HepG2 (cell line): ENCODE data around the gene ZNF561. TPM values are rescaled to one million over a fixed set of nuclear protein-coding genes. Genes with fewer than 3 reads are reported as not detected.

Experiments
- ATAC-seq: fragments of 200-7000 bp; cut with Tn5 transposase; 3 replicates; pipeline ENCODE4 v1.9.1; 2020; ENCODE audit warnings: mild to moderate bottlenecking, moderate library complexity
- BruUV-seq: library from RNA; stranded (reverse); fragments of 400-500 nt; replicated peaks from 2 replicates; lab custom pipeline; 2021; lab: Mats Ljungman, UMichigan
- CTCF ChIA-PET: fragments of 300-600 bp; formaldehyde crosslinking; extraction: SDS; loops from one replicate; lab custom pipeline; 2021; ENCODE audit warnings: low total read pairs, inconsistent platforms, low intra/inter-chr PET ratio; lab: Yijun Ruan, JAX
- POLR2A ChIA-PET: fragments of 350-600 bp; sonication (Branson Sonifier 250); formaldehyde crosslinking; loops from one replicate; lab custom pipeline; 2020; ENCODE audit warnings: antibody characterized with exemption, inconsistent platforms; lab: Yijun Ruan, JAX
- DNase-seq: peaks from one replicate; pipeline ENCODE4 v3.0.0-alpha.2; 2015; ENCODE audit warnings: low spot score
- FAIRE-seq: peaks from 3 replicates; lab custom pipeline; 2011; peaks lifted over from hg19 to GRCh38; lab: Jason Lieb, UNC
- H2AFZ ChIP-seq: one replicate; pipeline ENCODE4 v1.6.1; 2011; ENCODE audit warnings: low read length, inconsistent platforms
- H3K27ac ChIP-seq: fragments of 300-600 bp; 3 replicates; pipeline ENCODE4 v1.8.0; 2011; ENCODE audit warnings: mixed run types, mild to moderate bottlenecking, mixed read lengths, low read length, inconsistent platforms; ENCODE audit not compliant: insufficient read depth; ENCODE audit errors: extremely low read length
- H3K27me3 ChIP-seq, 2 experiments: fragments of 200-600 bp in 1 of 2; 2 replicates in 1 of 2; 3 replicates in 1 of 2; pipeline versions ENCODE4 v1.6.0 to v1.8.0; 2011; ENCODE audit warnings: low read length in 2 of 2, mild to moderate bottlenecking in 2 of 2, moderate library complexity in 2 of 2, inconsistent platforms in 1 of 2; ENCODE audit not compliant: insufficient read depth in 2 of 2, control insufficient read depth in 1 of 2
- H3K36me3 ChIP-seq, 2 experiments: fragments of 200-600 bp in 1 of 2; replicated peaks in 1 of 2; 2 replicates in 1 of 2; 3 replicates in 1 of 2; pipeline versions ENCODE4 v1.5.1 to v1.8.0; 2011; ENCODE audit warnings: low read length in 2 of 2, inconsistent platforms in 1 of 2; ENCODE audit not compliant: insufficient read depth in 2 of 2, control insufficient read depth in 1 of 2
- H3K4me1 ChIP-seq: 2 replicates; pipeline ENCODE4 v1.5.1; 2012; ENCODE audit warnings: low read length, inconsistent platforms; ENCODE audit not compliant: insufficient read depth
- H3K4me2 ChIP-seq: 2 replicates; pipeline ENCODE4 v1.6.0; 2011; ENCODE audit warnings: low read depth, low read length, inconsistent platforms
- H3K4me3 ChIP-seq, 3 experiments: fragments of 200-600 bp in 1 of 3; sonication (generic), shearing (Covaris generic) in 1 of 3; replicated peaks in 1 of 3; 2 replicates each; pipeline ENCODE4 v1.5.1; 2011 to 2016; ENCODE audit warnings: low read length in 3 of 3, inconsistent platforms in 2 of 3, low read depth in 2 of 3, mild to moderate bottlenecking in 2 of 3, control low read depth in 1 of 3, mixed read lengths in 1 of 3; ENCODE audit not compliant: insufficient read depth in 1 of 3
- H3K79me2 ChIP-seq: one replicate; pipeline ENCODE4 v1.6.1; 2011; ENCODE audit warnings: low read length, inconsistent platforms; ENCODE audit not compliant: insufficient read depth
- H3K9ac ChIP-seq: 2 replicates; pipeline ENCODE4 v1.6.0; 2011; ENCODE audit warnings: mild to moderate bottlenecking, low read depth, low read length, inconsistent platforms; ENCODE audit not compliant: insufficient read depth
- H3K9me3 ChIP-seq: 2 replicates; pipeline ENCODE4 v1.5.1; 2012; ENCODE audit warnings: mild to moderate bottlenecking, low read length
- H4K20me1 ChIP-seq: 2 replicates; pipeline ENCODE4 v1.6.0; 2011; ENCODE audit warnings: inconsistent platforms, mild to moderate bottlenecking, low read length, moderate library complexity; ENCODE audit not compliant: insufficient read depth
- ATF6 ChIP-seq: sonication (generic); formaldehyde crosslinking; conservative IDR thresholded peaks from 2 replicates; pipeline ENCODE4 v1.4.0; 2020; ENCODE audit warnings: missing genetic modification reagents
- ATM ChIP-seq: fragments of 450-650 bp; IDR thresholded peaks from 2 replicates; pipeline ENCODE4 v1.7.1; 2017; ENCODE audit warnings: mild to moderate bottlenecking, borderline replicate concordance
- BORCS8-MEF2B ChIP-seq: sonication (generic); formaldehyde crosslinking; IDR thresholded peaks from 2 replicates; pipeline ENCODE4 v1.8.0; 2022; ENCODE audit warnings: mild to moderate bottlenecking, missing genetic modification reagents
- CAMTA2 ChIP-seq: sonication (generic); formaldehyde crosslinking; IDR thresholded peaks from 2 replicates; pipeline ENCODE4 v1.4.0; 2020; ENCODE audit warnings: mild to moderate bottlenecking, missing genetic modification reagents, borderline replicate concordance
- ELF3 ChIP-seq: IDR thresholded peaks from 2 replicates; pipeline ENCODE4 v1.6.1; 2016; ENCODE audit warnings: missing genetic modification reagents, missing compliant biosample characterization
- FOXP4 ChIP-seq: sonication (generic); formaldehyde crosslinking; IDR thresholded peaks from 2 replicates; pipeline ENCODE4 v1.4.0; 2020; ENCODE audit warnings: missing genetic modification reagents
- JUNB ChIP-seq: sonication (generic); formaldehyde crosslinking; IDR thresholded peaks from 2 replicates; pipeline ENCODE4 v1.8.0; 2022; ENCODE audit warnings: missing genetic modification reagents, mild to moderate bottlenecking, borderline replicate concordance
- MAZ ChIP-seq, 2 experiments: sonication (generic) in 1 of 2; formaldehyde crosslinking in 1 of 2; IDR thresholded peaks; 2 replicates each; pipeline versions ENCODE4 v1.5.0 to v1.6.1; 2012 to 2020; ENCODE audit warnings: low read depth in 2 of 2, mild to moderate bottlenecking in 2 of 2, borderline replicate concordance in 1 of 2, improper control_type of control experiment in 1 of 2, low read length in 1 of 2, missing genetic modification reagents in 1 of 2, moderate library complexity in 1 of 2
- TEF ChIP-seq: sonication (generic); formaldehyde crosslinking; IDR thresholded peaks from 2 replicates; pipeline ENCODE4 v1.5.0; 2020; ENCODE audit warnings: missing genetic modification reagents
- ZNF136 ChIP-seq: sonication (generic); formaldehyde crosslinking; IDR thresholded peaks from 2 replicates; pipeline ENCODE4 v1.8.1; 2022; ENCODE audit warnings: low read depth, mild to moderate bottlenecking, moderate library complexity, missing genetic modification reagents
- ZNF260 ChIP-seq: sonication (generic); formaldehyde crosslinking; IDR thresholded peaks from 2 replicates; pipeline ENCODE4 v1.4.0; 2020; ENCODE audit warnings: missing genetic modification reagents, low read depth, mild to moderate bottlenecking, borderline replicate concordance
- ZNF281 ChIP-seq: sonication (generic); formaldehyde crosslinking; IDR thresholded peaks from 2 replicates; pipeline ENCODE4 v1.4.0; 2020; ENCODE audit warnings: missing genetic modification reagents, borderline replicate concordance
- ZNF333 ChIP-seq: sonication (generic); formaldehyde crosslinking; IDR thresholded peaks from 2 replicates; pipeline ENCODE4 v1.4.0; 2020; ENCODE audit warnings: mild to moderate bottlenecking, missing genetic modification reagents, borderline replicate concordance
- ZNF350 ChIP-seq: sonication (generic); formaldehyde crosslinking; IDR thresholded peaks from 2 replicates; pipeline ENCODE4 v1.4.0; 2020; ENCODE audit warnings: mild to moderate bottlenecking, low read depth, missing genetic modification reagents, borderline replicate concordance
- ZNF546 ChIP-seq: sonication (generic); formaldehyde crosslinking; conservative IDR thresholded peaks from 2 replicates; pipeline ENCODE4 v1.8.1; 2023; ENCODE audit warnings: mild to moderate bottlenecking, missing genetic modification reagents
- ZNF558 ChIP-seq: sonication (generic); formaldehyde crosslinking; IDR thresholded peaks from 2 replicates; pipeline ENCODE4 v1.9.0; 2022; ENCODE audit warnings: mild to moderate bottlenecking, missing genetic modification reagents, borderline replicate concordance
- ZNF782 ChIP-seq: sonication (generic); formaldehyde crosslinking; IDR thresholded peaks from 2 replicates; pipeline ENCODE4 v1.4.0; 2020; ENCODE audit warnings: missing genetic modification reagents, mild to moderate bottlenecking, borderline replicate concordance
- WGBS: methylation state at CpG from one replicate; pipeline ENCODE4 v1.1.6; 2017; ENCODE audit warnings: low lambda C conversion rate; 5-methylcytosine and 5-hydroxymethylcytosine counted together
- in situ Hi-C: cut with HindIII; loops from 2 replicates; pipeline ENCODE4 v1.10.0; 2017; ENCODE audit warnings: low pct_unique_long_range_greater_than_20kb; ENCODE audit not compliant: extremely low pct_ligation_motif_present
- intact Hi-C: fragments of 100-400 bp; cut with micrococcal nuclease; formaldehyde crosslinking; loops from one replicate; pipeline ENCODE4 v1.10.0; 2022; ENCODE audit not compliant: unreplicated experiment
- polyA plus RNA-seq, 8 experiments: library from polyadenylated mRNA; depleted of rRNA in 3 of 8; stranded (reverse) in 7 of 8; unstranded in 1 of 8; fragments of >200 nt; fragmentation: Illumina TruSeq in 4 of 8; extraction: Trizol in 4 of 8; gene quantifications; 2 replicates each; pipeline versions ENCODE4 v1.2.1 to v1.2.3, GENCODE V29; 2011 to 2016; ENCODE audit warnings: low read depth in 4 of 8, missing spikeins in 1 of 8, mixed read lengths in 1 of 8; ENCODE audit not compliant: insufficient read depth in 1 of 8
- total RNA-seq, 5 experiments: library from RNA; depleted of rRNA; stranded (reverse); fragments of >200 nt; fragmentation: Illumina TruSeq; extraction: Trizol; gene quantifications; 2 replicates each; pipeline ENCODE4 v1.2.3, GENCODE V29; 2016; ENCODE audit warnings: low read depth in 1 of 5

The ZNF561 gene
- total and polyA plus RNA-seq, 2 of the 13 experiments (the other 11 are each of a cell fraction or from before 2014, with no cell fraction given) = 19.8 to 35.1 TPM

GRCh38 chr19:9622531-9622930, 1.5 kb upstream of the ZNF561 start:
- Histone ChIP-seq H3K9me3 (no peaks in the 10 kb centered on the region), H2AFZ (no peak overlapping the region), H3K4me3 (peak overlapping the region in 1 of 3 experiments; percentile 87; a peak in 1 of 6 replicates), H3K27me3 (no peaks in the 10 kb centered on the region; a peak in 1 of 5 replicates), H3K4me1 (peaks cover 25% of the 10 kb centered on the region), H3K9ac (no peak overlapping the region), H4K20me1 (no peaks in the 10 kb centered on the region), H3K27ac (no peak overlapping the region), H3K79me2 (peaks cover 20% of the 10 kb centered on the region), H3K36me3 (peaks cover 4 to 15% of the 10 kb centered on the region in 2 experiments), H3K4me2 (peak overlapping the region; percentile 61)
- TF ChIP-seq ZNF558 (CRISPR knock-in tag) (no peak), ELF3 (CRISPR knock-in tag) (no peak), ZNF333 (CRISPR knock-in tag) (no peak), MAZ (IDR thresholded peaks at IDR 0.05; ENCODE audit: borderline replicate concordance, low read depth, low read length) (no peak), MAZ (CRISPR knock-in tag; IDR thresholded peaks at IDR 0.05; ENCODE audit: low read depth) (no peak), ZNF546 (CRISPR knock-in tag) (no peak), FOXP4 (CRISPR knock-in tag) (no peak), ZNF350 (no peak), JUNB (CRISPR knock-in tag) (no peak), ATM (no peak), ZNF136 (CRISPR knock-in tag) (no peak), CAMTA2 (CRISPR knock-in tag) (no peak), ZNF281 (CRISPR knock-in tag) (no peak), ZNF260 (CRISPR knock-in tag) (no peak), ATF6 (CRISPR knock-in tag) (no peak), BORCS8-MEF2B (CRISPR knock-in tag) (no peak), TEF (CRISPR knock-in tag) (no peak), ZNF782 (CRISPR knock-in tag) (no peak)
- no peak for DNase-seq
- FAIRE-seq = no peak
- CTCF ChIA-PET = no interaction called here
- POLR2A ChIA-PET = no interaction called here
- no peak for ATAC-seq
- intact Hi-C loops (no loop called here), in situ Hi-C loops (no loop called here)
- BruUV-seq = no TSS peak
- WGBS = 92% methylated on average over 2 of the region's 2 CpGs
